Uterus (tissue), 4 donors: ENCODE data around the gene GPATCH3. TPM values are rescaled to one million over a fixed set of nuclear protein-coding genes. Genes with fewer than 3 reads are reported as not detected.
"Not testable (repeated sequence)": the region's sequence is repeated elsewhere in the genome, so short reads cannot be mapped to it uniquely, and the experiment has no call there.

Source experiments
- DNase-seq, 2 donors: peaks; one replicate each; pipeline ENCODE4 v3.0.0-alpha.2; 2019 to 2020
- H3K27ac ChIP-seq, 2 donors: fragments of 200-600 bp; sonication (generic); 1 replicate in 1 of 2; 2 replicates in 1 of 2; pipeline ENCODE4 v1.5.1; 2016 to 2018
- H3K27me3 ChIP-seq, 2 donors: fragments of 200-600 bp; sonication (generic); one replicate each; pipeline ENCODE4 v1.5.1; 2018 to 2019; ENCODE audit warnings: control low read depth in 1 of 2
- H3K36me3 ChIP-seq, 2 donors: fragments of 200-600 bp; sonication (generic); one replicate each; pipeline ENCODE4 v1.5.1; 2019; ENCODE audit warnings: control low read depth in 1 of 2
- H3K4me1 ChIP-seq, 2 donors: fragments of 200-600 bp; sonication (generic); one replicate each; pipeline ENCODE4 v1.5.1; 2018 to 2019; ENCODE audit warnings: control low read depth in 1 of 2
- H3K4me3 ChIP-seq, 2 donors: fragments of 200-600 bp; sonication (generic); 1 replicate in 1 of 2; 2 replicates in 1 of 2; pipeline ENCODE4 v1.5.1; 2018 to 2019; ENCODE audit warnings: mild to moderate bottlenecking in 1 of 2
- H3K9me3 ChIP-seq, 2 donors: fragments of 200-600 bp; sonication (generic); one replicate each; pipeline ENCODE4 v1.5.1; 2019; ENCODE audit warnings: control low read depth in 1 of 2
- CTCF ChIP-seq, 4 experiments: fragments of 200-600 bp in 2 of 4; fragments of 450-650 bp in 2 of 4; sonication (generic) in 2 of 4; IDR thresholded peaks; one replicate each; pipeline ENCODE4 v1.5.1; 2016 to 2019; ENCODE audit warnings: antibody characterized with exemption in 4 of 4, mild to moderate bottlenecking in 2 of 4, moderate library complexity in 1 of 4
- POLR2A ChIP-seq, 2 donors: fragments of 450-650 bp; IDR thresholded peaks; one replicate each; pipeline ENCODE4 v1.6.1; 2016; ENCODE audit warnings: antibody characterized with exemption in 2 of 2, mild to moderate bottlenecking in 1 of 2, moderate library complexity in 1 of 2
- intact Hi-C: fragments of 100-400 bp; cut with DNase I; formaldehyde crosslinking; loops from one replicate; pipeline ENCODE4 v1.15.1; 2023; ENCODE audit warnings: low total_unique reads
- total RNA-seq, 4 donors: library from RNA; depleted of rRNA in 3 of 4; stranded (reverse); fragments of >200 nt in 3 of 4; gene quantifications; one replicate each; pipeline versions ENCODE4 v1.1.0 to v1.2.4, GENCODE V29; 2014 to 2023
- donor health status: DM: yes; HTN: yes; CAD: no.

GPATCH3 gene
- total RNA-seq, 4 donors from 2014 or later: 1.3 to 15.9 (median 7.0) TPM

DNA sequence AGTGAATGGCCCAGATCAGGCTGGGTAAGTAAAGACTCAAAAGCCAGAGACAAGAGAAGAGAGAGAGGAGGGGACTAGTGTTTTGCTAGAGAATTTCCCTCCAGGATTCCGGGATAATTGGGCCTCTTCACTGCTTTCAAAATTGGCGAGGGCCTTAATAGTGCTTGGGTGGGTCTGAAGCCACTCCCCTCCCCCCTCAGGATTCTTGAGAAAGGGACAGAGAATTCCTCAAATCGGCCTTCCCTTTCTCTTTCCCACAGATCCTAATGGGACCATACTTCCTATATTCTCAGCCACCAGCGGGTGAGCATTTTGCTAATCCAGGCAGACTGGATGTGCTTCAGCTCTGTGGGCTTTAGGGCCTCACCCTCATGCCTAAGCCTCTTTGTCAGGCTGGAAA, 25.4 kb downstream of the GPATCH3 start:
- intact Hi-C loops: loop anchor here (10.0 kb wide), 1 partner anchor 60 kb away; no protein-coding TSS in a partner anchor

GRCh38 chr1:26873097-26873496, 27.2 kb downstream of the GPATCH3 start:
- not testable (repeated sequence) for H3K9me3 ChIP-seq, H3K4me1 ChIP-seq, H3K27me3 ChIP-seq, DNase-seq, H3K27ac ChIP-seq, H3K4me3 ChIP-seq, H3K36me3 ChIP-seq
- intact Hi-C loops: loop anchor here (10.0 kb wide), 1 partner anchor 58 kb away; no protein-coding TSS in a partner anchor

More for the DNA sequence above, 25.4 kb downstream of the GPATCH3 start:
- no peak for DNase-seq
- Histone ChIP-seq H3K27me3 (no peaks in the 10 kb centered on the region), H3K4me1 (no peaks in the 10 kb centered on the region), H3K36me3 (no peaks in the 10 kb centered on the region), H3K9me3 (no peaks in the 10 kb centered on the region), H3K27ac (no peak overlapping the region), H3K4me3 (no peak overlapping the region)
- no peak for TF ChIP-seq CTCF (IDR thresholded peaks at IDR 0.05)
- no peak for TF ChIP-seq POLR2A (IDR thresholded peaks at IDR 0.05)

- Histone ChIP-seq H3K4me1 (no peaks in the 10 kb centered on the region), H3K27ac (peak overlapping the region; percentile 96 to 99), H3K9me3 (no peaks in the 10 kb centered on the region), H3K36me3 (no peaks in the 10 kb centered on the region), H3K4me3 (peak overlapping the region; percentile 42 to 47), H3K27me3 (no peaks in the 10 kb centered on the region)
- peak; percentile 98 for DNase-seq
- intact Hi-C loops: no loop called here
- TF ChIP-seq POLR2A (IDR thresholded peaks at IDR 0.05): peak; percentile 68 to 92
- TF ChIP-seq CTCF (IDR thresholded peaks at IDR 0.05): peak in 2 of 4 experiments; percentile 20 to 23
These were observed 35.4 kb downstream of the GPATCH3 start for GRCh38 chr1:26864610-26865480.

GRCh38 chr1:26863685-26864077, 36.6 kb downstream of the GPATCH3 start:
- Histone ChIP-seq H3K9me3 (no peaks in the 10 kb centered on the region), H3K36me3 (no peaks in the 10 kb centered on the region), H3K27ac (no peak overlapping the region), H3K4me1 (no peaks in the 10 kb centered on the region), H3K27me3 (no peaks in the 10 kb centered on the region), H3K4me3 (no peak overlapping the region)
- intact Hi-C loops: no loop called here
- DNase-seq: no peak
- TF ChIP-seq CTCF (IDR thresholded peaks at IDR 0.05) (no peak), POLR2A (IDR thresholded peaks at IDR 0.05) (no peak)

GRCh38 chr1:26862781-26863684, 37.2 kb downstream of the GPATCH3 start, which contains the start of gene SFN:
TSS of gene SFN (plus strand) at chr1:26863149. CDS start at chr1:26863213, 64 bp downstream.
- TF ChIP-seq CTCF (IDR thresholded peaks at IDR 0.05) (no peak), POLR2A (IDR thresholded peaks at IDR 0.05) (peak in 1 of 2 donors; percentile 24)
- peak within 1 kb of the TSS in 1 of 2 donors; percentile 76 for H3K27ac ChIP-seq
- H3K9me3 ChIP-seq: no peaks in the 10 kb centered on the region
- DNase-seq: no peak
- H3K4me3 ChIP-seq: peak within 1 kb of the TSS in 1 of 2 donors; percentile 42
- H3K4me1 ChIP-seq: no peaks in the 10 kb centered on the region
- no peaks in the 10 kb centered on the region for H3K36me3 ChIP-seq
- intact Hi-C loops: no loop called here
- H3K27me3 ChIP-seq: no peaks in the 10 kb centered on the region
